ENCODE data around the gene SDHA. TPM values are rescaled to one million over a fixed set of nuclear protein-coding genes. Genes with fewer than 3 reads are reported as not detected.
"Not testable (repeated sequence)": the region's sequence is repeated elsewhere in the genome, so short reads cannot be mapped to it uniquely, and the experiment has no call there.

Gene SDHA
- total and polyA plus RNA-seq, 2 experiments from 2014 or later, result 247 to 328 TPM

DNA sequence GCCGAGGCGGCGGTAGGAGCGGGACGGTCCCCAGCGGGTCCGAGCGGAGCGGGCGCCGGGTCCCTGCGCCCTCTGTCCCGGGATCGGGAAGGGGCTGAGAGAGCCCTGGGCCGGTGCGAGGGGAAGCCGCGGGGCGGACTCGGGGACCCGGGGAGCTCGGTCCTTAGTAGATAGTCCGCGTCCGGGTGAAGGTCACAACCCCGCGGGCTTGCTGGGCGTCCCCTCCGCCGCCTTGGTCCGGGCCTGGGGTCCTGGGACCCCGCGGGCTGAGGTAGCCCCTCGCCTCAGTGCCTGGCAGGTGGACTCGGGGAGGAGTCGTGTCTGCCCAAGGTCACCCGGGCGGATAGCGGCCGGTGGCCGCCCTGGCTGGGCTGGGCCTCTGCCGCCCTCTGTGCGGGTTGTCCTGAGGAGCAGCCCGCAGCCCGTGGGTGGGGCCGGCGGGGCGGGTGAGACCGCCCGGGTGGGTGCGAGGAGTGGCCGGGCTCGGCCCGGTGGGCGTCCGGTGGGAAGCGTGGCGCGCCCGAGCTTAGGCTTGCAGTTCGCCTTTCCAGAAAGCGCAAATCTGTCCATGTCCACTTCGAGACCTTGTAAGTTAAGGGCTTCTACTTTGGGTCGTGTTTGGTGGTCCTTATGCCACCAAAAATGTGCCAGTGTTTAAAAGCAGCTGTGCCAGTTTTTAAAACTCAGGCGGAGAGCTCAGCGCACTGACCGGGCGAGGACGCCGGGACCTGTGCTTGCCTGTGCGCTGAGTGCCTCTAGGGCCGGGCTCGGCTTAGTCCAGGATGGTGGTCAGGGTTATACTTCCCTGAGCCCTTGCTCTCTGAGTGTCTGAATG is 554 bp downstream of the SDHA start:
- peak overlapping the region; percentile 94 for H3K4me3 ChIP-seq
- TF ChIP-seq, protein P1, sequence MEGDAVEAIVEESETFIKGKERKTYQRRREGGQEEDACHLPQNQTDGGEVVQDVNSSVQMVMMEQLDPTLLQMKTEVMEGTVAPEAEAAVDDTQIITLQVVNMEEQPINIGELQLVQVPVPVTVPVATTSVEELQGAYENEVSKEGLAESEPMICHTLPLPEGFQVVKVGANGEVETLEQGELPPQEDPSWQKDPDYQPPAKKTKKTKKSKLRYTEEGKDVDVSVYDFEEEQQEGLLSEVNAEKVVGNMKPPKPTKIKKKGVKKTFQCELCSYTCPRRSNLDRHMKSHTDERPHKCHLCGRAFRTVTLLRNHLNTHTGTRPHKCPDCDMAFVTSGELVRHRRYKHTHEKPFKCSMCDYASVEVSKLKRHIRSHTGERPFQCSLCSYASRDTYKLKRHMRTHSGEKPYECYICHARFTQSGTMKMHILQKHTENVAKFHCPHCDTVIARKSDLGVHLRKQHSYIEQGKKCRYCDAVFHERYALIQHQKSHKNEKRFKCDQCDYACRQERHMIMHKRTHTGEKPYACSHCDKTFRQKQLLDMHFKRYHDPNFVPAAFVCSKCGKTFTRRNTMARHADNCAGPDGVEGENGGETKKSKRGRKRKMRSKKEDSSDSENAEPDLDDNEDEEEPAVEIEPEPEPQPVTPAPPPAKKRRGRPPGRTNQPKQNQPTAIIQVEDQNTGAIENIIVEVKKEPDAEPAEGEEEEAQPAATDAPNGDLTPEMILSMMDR (IDR thresholded peaks at IDR 0.05; ENCODE audit: low read depth, low read length), result no peak
- H3K27me3 ChIP-seq, result no peaks in the 10 kb centered on the region
- H3K9me3 ChIP-seq (ENCODE audit: low read depth), result no peaks in the 10 kb centered on the region
- peak overlapping the region; percentile 95 for H3K27ac ChIP-seq
- H3K36me3 ChIP-seq, result no peaks in the 10 kb centered on the region
- H3K4me1 ChIP-seq (ENCODE audit: low read depth), result peaks cover 8% of the 10 kb centered on the region
- peak; percentile 51 to 56 for DNase-seq (ENCODE audit: low read depth in 1 of 2, low spot score in 1 of 2)

DNA sequence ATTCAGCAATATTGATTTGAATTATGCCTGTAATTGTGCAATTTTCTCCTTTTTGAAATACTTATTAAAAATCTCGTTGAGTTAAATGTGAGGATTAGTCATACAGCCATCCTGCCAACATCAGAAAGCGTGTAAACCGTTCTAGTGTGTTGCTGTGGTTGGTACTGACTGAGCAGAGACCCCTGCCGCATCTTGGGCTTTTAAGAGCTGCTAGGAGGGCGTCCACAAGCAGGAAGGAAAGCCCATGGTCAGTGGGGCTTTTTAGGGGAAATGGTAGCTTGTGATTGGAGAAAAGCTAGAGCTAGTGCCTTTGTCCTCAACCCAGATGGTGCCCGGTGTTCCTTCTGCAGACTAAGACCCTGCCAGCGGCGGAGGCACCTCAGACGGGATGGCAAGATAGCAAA is 1.3 kb downstream of the SDHA start:
- Histone ChIP-seq H3K27me3 (no peaks in the 10 kb centered on the region), H3K4me1 (ENCODE audit: low read depth) (peaks cover 8% of the 10 kb centered on the region), H3K4me3 (peak overlapping the region; percentile 94), H3K36me3 (peaks cover 2% of the 10 kb centered on the region), H3K9me3 (ENCODE audit: low read depth) (no peaks in the 10 kb centered on the region), H3K27ac (no peak overlapping the region)
- TF ChIP-seq, protein P1 (IDR thresholded peaks at IDR 0.05; ENCODE audit: low read depth, low read length), result no peak
- peak; percentile 26 to 40 for DNase-seq (ENCODE audit: low read depth in 1 of 2, low spot score in 1 of 2)

DNA sequence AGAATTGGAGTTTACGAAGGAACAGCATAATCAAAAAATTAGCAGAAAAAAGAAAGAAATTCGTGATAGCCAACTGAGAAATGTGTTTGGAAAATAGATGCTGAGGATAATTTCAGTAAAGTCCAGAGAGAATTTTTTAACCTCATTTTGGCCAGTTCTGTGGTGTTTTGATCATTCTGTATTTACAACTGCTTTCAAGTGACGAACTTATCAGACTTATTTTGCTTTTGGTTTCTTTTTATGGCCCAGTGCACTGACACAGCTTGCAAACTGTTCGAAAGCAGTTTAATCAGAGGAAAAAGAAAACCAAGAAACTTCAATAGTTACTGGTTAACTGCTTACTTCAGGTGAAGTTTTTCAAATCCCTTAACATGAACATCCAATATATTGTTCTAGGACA is 1.9 kb downstream of the SDHA start:
- DNase-seq (ENCODE audit: low read depth in 1 of 2, low spot score in 1 of 2), result no peak
- no peak overlapping the region for H3K27ac ChIP-seq
- no peaks in the 10 kb centered on the region for H3K9me3 ChIP-seq (ENCODE audit: low read depth)
- TF ChIP-seq, protein P1 (IDR thresholded peaks at IDR 0.05; ENCODE audit: low read depth, low read length), result no peak
- peak overlapping the region; percentile 94 for H3K4me3 ChIP-seq
- no peaks in the 10 kb centered on the region for H3K27me3 ChIP-seq
- H3K4me1 ChIP-seq (ENCODE audit: low read depth), result peaks cover 8% of the 10 kb centered on the region
- peaks cover 7% of the 10 kb centered on the region for H3K36me3 ChIP-seq

DNA sequence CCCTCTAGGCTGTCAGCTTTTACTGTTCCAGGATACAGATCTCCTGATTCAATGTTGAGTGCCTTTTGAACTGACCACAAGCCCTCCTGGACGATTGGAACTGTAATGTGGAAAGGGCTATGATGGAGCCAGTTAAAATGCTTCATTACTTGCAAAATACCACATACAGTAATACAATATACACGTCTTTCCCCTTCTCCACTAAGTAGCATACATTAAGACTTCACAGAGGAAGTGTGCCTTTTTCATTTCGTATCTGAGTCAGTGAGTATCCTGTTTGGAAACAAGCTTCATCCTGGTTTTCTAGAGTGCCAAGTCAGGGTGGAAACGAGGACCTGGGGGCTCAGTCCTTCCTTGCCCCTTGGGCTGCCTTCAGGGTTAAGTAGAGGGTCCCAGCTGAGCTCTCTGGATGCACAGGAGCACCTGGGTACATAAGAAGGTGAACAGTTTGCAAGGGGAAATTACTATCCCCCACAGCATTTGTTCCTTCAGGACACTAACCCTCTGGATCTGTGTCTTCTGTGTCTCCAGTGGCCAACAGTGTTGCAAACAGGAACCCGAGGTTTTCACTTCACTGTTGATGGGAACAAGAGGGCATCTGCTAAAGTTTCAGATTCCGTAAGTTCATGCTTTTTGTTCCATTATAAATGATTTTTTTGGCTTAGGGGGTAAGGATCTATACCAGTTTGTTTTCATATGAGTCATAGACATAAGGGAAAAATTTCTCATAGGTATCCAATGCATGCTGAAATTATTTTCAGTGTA is 5.0 kb downstream of the SDHA start:
- H3K9me3 ChIP-seq (ENCODE audit: low read depth); H3K27me3 ChIP-seq; H3K27ac ChIP-seq; H3K4me1 ChIP-seq (ENCODE audit: low read depth); H3K4me3 ChIP-seq: not testable (repeated sequence)
- peak in 1 of 2 donors; percentile 25 for DNase-seq (ENCODE audit: low read depth in 1 of 2, low spot score in 1 of 2)
- H3K36me3 ChIP-seq, result peaks cover 22% of the 10 kb centered on the region

DNA sequence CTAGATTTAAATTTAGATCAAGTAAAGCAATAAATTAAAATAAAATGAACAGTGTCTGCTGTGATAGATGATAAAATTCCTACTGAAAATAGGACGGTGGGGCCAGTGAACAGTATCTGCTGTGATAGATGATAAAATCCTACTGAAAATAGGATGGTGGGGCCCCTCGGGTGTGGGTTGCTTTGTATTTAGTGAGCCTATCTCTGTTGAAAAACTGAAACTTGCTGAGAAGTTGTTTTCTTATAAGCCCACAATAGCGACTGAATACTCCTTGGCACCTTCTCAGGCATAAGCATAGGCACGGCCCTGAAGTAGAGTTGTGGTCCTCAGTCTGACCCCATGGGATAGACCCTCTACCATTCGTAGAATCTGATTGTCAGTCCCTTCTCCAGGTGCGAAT is 5.7 kb downstream of the SDHA start:
- no peaks in the 10 kb centered on the region for H3K27me3 ChIP-seq
- no peaks in the 10 kb centered on the region for H3K9me3 ChIP-seq (ENCODE audit: low read depth)
- peaks cover 28% of the 10 kb centered on the region for H3K36me3 ChIP-seq
- no peak overlapping the region for H3K4me3 ChIP-seq
- DNase-seq (ENCODE audit: low read depth in 1 of 2, low spot score in 1 of 2), result no peak
- TF ChIP-seq, protein P1 (IDR thresholded peaks at IDR 0.05; ENCODE audit: low read depth, low read length), result no peak
- H3K27ac ChIP-seq, result no peak overlapping the region
- H3K4me1 ChIP-seq (ENCODE audit: low read depth), result peaks cover 8% of the 10 kb centered on the region

DNA sequence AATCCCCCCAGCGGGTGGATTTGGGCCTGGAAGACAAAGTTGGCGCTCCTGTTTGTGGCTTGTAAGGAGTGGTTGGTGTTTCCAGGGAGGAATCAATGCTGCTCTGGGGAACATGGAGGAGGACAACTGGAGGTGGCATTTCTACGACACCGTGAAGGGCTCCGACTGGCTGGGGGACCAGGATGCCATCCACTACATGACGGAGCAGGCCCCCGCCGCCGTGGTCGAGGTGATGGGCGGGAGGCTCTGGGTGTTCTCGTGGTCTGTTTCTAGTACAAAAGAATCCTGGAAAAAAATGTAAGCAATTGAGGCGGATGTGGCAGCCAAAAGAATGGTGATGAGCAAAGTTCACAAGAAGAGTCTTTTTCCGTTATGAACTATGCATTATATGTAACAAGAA is 7.2 kb downstream of the SDHA start:
- H3K36me3 ChIP-seq, result peaks cover 40% of the 10 kb centered on the region
- DNase-seq (ENCODE audit: low read depth in 1 of 2, low spot score in 1 of 2), result no peak
- no peaks in the 10 kb centered on the region for H3K27me3 ChIP-seq
- H3K4me3 ChIP-seq, result no peak overlapping the region
- H3K4me1 ChIP-seq (ENCODE audit: low read depth), result no peaks in the 10 kb centered on the region
- TF ChIP-seq, protein P1 (IDR thresholded peaks at IDR 0.05; ENCODE audit: low read depth, low read length), result no peak
- H3K9me3 ChIP-seq (ENCODE audit: low read depth), result no peaks in the 10 kb centered on the region
- no peak overlapping the region for H3K27ac ChIP-seq

DNA sequence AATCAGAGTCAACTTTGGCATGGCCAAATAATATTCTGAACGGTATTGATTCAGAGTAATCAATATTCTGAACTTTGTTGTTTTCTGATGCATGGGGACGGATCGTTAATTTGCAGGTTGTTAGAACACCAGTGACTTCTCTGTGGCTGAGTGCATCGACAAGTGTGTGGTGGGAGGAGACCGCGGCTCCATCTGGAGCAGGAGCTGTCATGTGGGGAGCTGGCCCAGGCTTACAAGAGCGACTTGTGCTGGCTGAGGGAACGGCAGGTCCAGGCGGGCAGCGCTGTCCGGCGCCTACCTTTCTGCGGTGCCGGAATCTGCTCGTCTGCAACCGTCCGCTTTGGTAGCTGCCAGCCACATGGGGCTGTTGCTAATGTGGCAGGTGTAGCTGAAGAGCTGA is 9.3 kb downstream of the SDHA start:
- H3K27ac ChIP-seq, result not testable (repeated sequence)

More for the DNA sequence above, 9.3 kb downstream of the SDHA start:
- not testable (repeated sequence) for H3K4me1 ChIP-seq (ENCODE audit: low read depth); DNase-seq (ENCODE audit: low read depth in 1 of 2, low spot score in 1 of 2); H3K9me3 ChIP-seq (ENCODE audit: low read depth); H3K27me3 ChIP-seq; H3K4me3 ChIP-seq
- H3K36me3 ChIP-seq, result peaks cover 40% of the 10 kb centered on the region
